HG03432 (cell line): ENCODE results near the gene MAP4K4.

Source experiments
- ATAC-seq: cut with Tn5 transposase; IDR thresholded peaks from one replicate; pipeline ENCODE4 v1.9.1; 2021; ENCODE audit warnings: mild to moderate bottlenecking, moderate library complexity; ENCODE audit not compliant: unreplicated experiment

The MAP4K4 gene

GRCh38 chr2:101692041-101692440 lies 5.5 kb upstream of the MAP4K4 start:
- no peak for ATAC-seq

GRCh38 chr2:101692766-101693165 lies 4.7 kb upstream of the MAP4K4 start:
- no peak for ATAC-seq

GRCh38 chr2:101693991-101694588 lies 3.4 kb upstream of the MAP4K4 start:
- ATAC-seq, result no peak

GRCh38 chr2:101696272-101697123 lies 1.0 kb upstream of the MAP4K4 start:
- ATAC-seq, result no peak

- ATAC-seq, result peak; percentile 50
Measured at GRCh38 chr2:101698014-101698843, 722 bp downstream of the MAP4K4 start.

- ATAC-seq, result no peak
Measured at GRCh38 chr2:101698844-101699754, 1.6 kb downstream of the MAP4K4 start.

GRCh38 chr2:101699755-101700461 lies 2.4 kb downstream of the MAP4K4 start:
- no peak for ATAC-seq

- no peak for ATAC-seq
Measured at GRCh38 chr2:101704046-101704466, 6.5 kb downstream of the MAP4K4 start.

GRCh38 chr2:101704816-101705578 lies 7.5 kb downstream of the MAP4K4 start:
- ATAC-seq, result no peak

- ATAC-seq, result no peak
Measured at GRCh38 chr2:101706121-101706818, 8.8 kb downstream of the MAP4K4 start.

- ATAC-seq, result peak; percentile 50
Measured at GRCh38 chr2:101706819-101707177, 9.3 kb downstream of the MAP4K4 start.

- no peak for ATAC-seq
Measured at GRCh38 chr2:101710036-101710435, 12.5 kb downstream of the MAP4K4 start.

- peak; percentile 53 for ATAC-seq
Measured at GRCh38 chr2:101710471-101711318, 13.2 kb downstream of the MAP4K4 start.

- no peak for ATAC-seq
Measured at GRCh38 chr2:101714118-101714517, 16.6 kb downstream of the MAP4K4 start.

GRCh38 chr2:101717071-101717845 lies 19.8 kb downstream of the MAP4K4 start:
- peak; percentile 68 for ATAC-seq

GRCh38 chr2:101718479-101718878 lies 21.0 kb downstream of the MAP4K4 start:
- no peak for ATAC-seq
